GM18867 (cell line): ENCODE data around the gene FALEC.
A peak's percentile ranks its signal among the peaks of the same experiment; 100 is the strongest.

Source experiments
- ATAC-seq: cut with Tn5 transposase; IDR thresholded peaks from one replicate; pipeline ENCODE4 v1.9.1; 2021; ENCODE audit warnings: mild to moderate bottlenecking, moderate library complexity; ENCODE audit not compliant: unreplicated experiment

Gene FALEC

GRCh38 chr1:150511985-150512660, 3.4 kb upstream of the FALEC start:
- ATAC-seq, result no peak

- no peak for ATAC-seq
These were observed 2.7 kb upstream of the FALEC start for GRCh38 chr1:150512846-150513245.

- no peak for ATAC-seq
These were observed 2.2 kb upstream of the FALEC start for GRCh38 chr1:150513351-150513791.

GRCh38 chr1:150514260-150514659, 1.3 kb upstream of the FALEC start:
- no peak for ATAC-seq

GRCh38 chr1:150514913-150515327, 632 bp upstream of the FALEC start:
- ATAC-seq, result peak; percentile 8

- ATAC-seq, result no peak
These were observed 569 bp downstream of the FALEC start for GRCh38 chr1:150516050-150516591.

- ATAC-seq, result no peak
These were observed 1.1 kb downstream of the FALEC start for GRCh38 chr1:150516616-150517015.

GRCh38 chr1:150521196-150521968, 5.8 kb downstream of the FALEC start:
- ATAC-seq, result no peak

GRCh38 chr1:150525348-150525747, 9.8 kb downstream of the FALEC start:
- ATAC-seq, result no peak

- ATAC-seq, result no peak
These were observed 12.6 kb downstream of the FALEC start for GRCh38 chr1:150528196-150528595.

GRCh38 chr1:150529017-150529416, 13.5 kb downstream of the FALEC start:
- no peak for ATAC-seq

- no peak for ATAC-seq
These were observed 15.1 kb downstream of the FALEC start for GRCh38 chr1:150530491-150531159.

GRCh38 chr1:150532860-150533259, 17.3 kb downstream of the FALEC start:
- no peak for ATAC-seq

GRCh38 chr1:150534002-150534401, 18.4 kb downstream of the FALEC start:
- ATAC-seq, result no peak

GRCh38 chr1:150535511-150536287, 20.1 kb downstream of the FALEC start:
- no peak for ATAC-seq

GRCh38 chr1:150536836-150537731, 21.5 kb downstream of the FALEC start:
- ATAC-seq, result no peak

GRCh38 chr1:150537732-150538684, 22.5 kb downstream of the FALEC start:
- ATAC-seq, result no peak

GRCh38 chr1:150543500-150544143, 28.1 kb downstream of the FALEC start:
- ATAC-seq, result no peak
